ENCODE measurements around the gene FGD5.

Gene FGD5

DNA sequence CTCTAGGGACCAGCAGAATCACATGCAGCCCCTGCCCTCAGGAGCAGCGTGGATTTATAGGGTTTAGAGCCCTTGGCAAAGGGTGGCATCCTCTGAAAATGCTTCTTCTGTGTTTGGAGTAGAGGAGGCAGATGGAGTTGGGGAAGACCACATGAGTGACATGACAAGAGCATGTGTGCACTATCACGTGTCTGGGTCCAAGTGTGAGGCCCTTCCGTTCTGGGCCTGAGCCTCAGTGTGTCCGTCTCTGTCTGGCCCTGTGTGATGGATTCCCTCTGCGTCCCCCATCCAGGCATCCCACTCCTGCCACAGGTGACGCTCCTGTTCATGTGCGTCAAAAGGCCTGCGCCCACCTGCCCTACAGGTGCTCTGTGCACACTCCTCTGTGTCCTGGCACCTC is 30.1 kb downstream of the FGD5 start:
- DNase-seq (ENCODE audit: extremely low read depth, insufficient read length), result no peak
- peaks cover 4% of the 10 kb centered on the region for H3K27me3 ChIP-seq (replicated peaks; ENCODE audit: control insufficient read depth, insufficient read depth, low read length)
- no peaks in the 10 kb centered on the region for H3K36me3 ChIP-seq (ENCODE audit: control insufficient read depth, insufficient read depth, low read length)
- H3K4me3 ChIP-seq (replicated peaks; ENCODE audit: low read depth, low read length), result no peak overlapping the region
- TF ChIP-seq CTCF (IDR thresholded peaks at IDR 0.05; ENCODE audit: insufficient read depth, low read length, poor library complexity, severe bottlenecking), result no peak

DNA sequence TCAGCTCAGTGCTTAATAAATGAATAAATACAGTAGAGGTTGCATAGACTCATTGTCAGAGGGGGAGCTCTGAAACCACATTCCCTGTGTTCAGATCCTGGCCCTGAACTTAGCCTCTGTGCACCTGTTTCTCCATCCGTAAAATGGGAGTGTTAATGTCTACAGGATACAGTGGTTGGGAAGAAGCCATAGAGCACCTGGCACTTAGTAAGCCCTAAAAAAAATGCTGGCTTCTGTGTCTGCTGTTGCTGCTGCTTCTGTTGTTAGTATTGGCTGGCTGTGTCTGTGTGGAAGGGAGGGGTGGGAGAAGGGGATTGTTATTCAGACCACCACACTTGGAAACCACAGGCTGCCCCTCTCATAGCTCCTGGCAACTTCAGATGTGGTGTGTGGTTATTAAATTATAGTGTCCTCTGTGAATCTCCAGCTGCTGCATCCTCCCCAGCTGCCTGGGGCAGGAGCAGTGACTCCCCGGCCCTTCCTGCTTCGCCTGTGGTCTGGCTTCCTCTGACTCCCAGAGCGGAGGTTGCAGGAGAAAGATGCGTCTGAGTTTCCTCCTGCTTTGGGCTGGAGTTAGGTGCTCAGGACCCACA is 31.0 kb downstream of the FGD5 start:
- no peaks in the 10 kb centered on the region; the same call in 1 of the 2 replicates for H3K27me3 ChIP-seq (replicated peaks; ENCODE audit: control insufficient read depth, insufficient read depth, low read length)
- no peak overlapping the region for H3K4me3 ChIP-seq (replicated peaks; ENCODE audit: low read depth, low read length)
- H3K36me3 ChIP-seq (ENCODE audit: control insufficient read depth, insufficient read depth, low read length), result no peaks in the 10 kb centered on the region
- TF ChIP-seq CTCF (IDR thresholded peaks at IDR 0.05; ENCODE audit: insufficient read depth, low read length, poor library complexity, severe bottlenecking), result no peak
- no peak for DNase-seq (ENCODE audit: extremely low read depth, insufficient read length)

DNA sequence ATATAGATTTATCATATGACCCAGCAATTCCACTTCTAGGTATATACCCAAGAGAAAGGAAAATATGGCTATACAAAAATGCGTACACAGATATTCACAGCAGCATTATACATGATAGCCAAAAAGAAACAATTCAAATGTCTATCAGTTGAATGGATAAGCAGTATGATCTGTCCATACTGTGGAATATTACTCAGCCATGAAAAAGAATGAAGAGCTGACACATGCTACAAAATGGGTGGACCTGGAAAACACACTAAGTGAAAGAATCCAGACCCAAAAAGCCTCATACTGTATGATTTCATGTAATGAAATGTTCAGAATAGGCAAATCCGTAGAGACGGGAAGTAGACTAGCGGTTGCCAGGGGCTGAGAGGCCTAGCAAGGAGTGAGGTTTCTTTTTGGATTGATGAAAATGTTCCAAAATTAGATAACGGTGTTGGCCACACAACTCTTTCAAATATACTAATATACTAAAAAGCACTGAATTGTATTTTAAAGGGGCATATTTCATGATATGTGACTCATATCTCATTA is 33.4 kb downstream of the FGD5 start:
- TF ChIP-seq CTCF (IDR thresholded peaks at IDR 0.05; ENCODE audit: insufficient read depth, low read length, poor library complexity, severe bottlenecking), result no peak
- no peak overlapping the region for H3K4me3 ChIP-seq (replicated peaks; ENCODE audit: low read depth, low read length)
- H3K36me3 ChIP-seq (ENCODE audit: control insufficient read depth, insufficient read depth, low read length), result no peaks in the 10 kb centered on the region
- DNase-seq (ENCODE audit: extremely low read depth, insufficient read length), result no peak
- H3K27me3 ChIP-seq (replicated peaks; ENCODE audit: control insufficient read depth, insufficient read depth, low read length), result no peaks in the 10 kb centered on the region; the same call in 1 of the 2 replicates

- TF ChIP-seq CTCF (IDR thresholded peaks at IDR 0.05; ENCODE audit: insufficient read depth, low read length, poor library complexity, severe bottlenecking), result no peak
- no peak for DNase-seq (ENCODE audit: extremely low read depth, insufficient read length)
- no peaks in the 10 kb centered on the region for H3K36me3 ChIP-seq (ENCODE audit: control insufficient read depth, insufficient read depth, low read length)
- no peaks in the 10 kb centered on the region; the same call in 1 of the 2 replicates for H3K27me3 ChIP-seq (replicated peaks; ENCODE audit: control insufficient read depth, insufficient read depth, low read length)
- no peak overlapping the region for H3K4me3 ChIP-seq (replicated peaks; ENCODE audit: low read depth, low read length)
Observed at GRCh38 chr3:14852717-14853116, 34.0 kb downstream of the FGD5 start.

- DNase-seq (ENCODE audit: extremely low read depth, insufficient read length), result no peak
- no peak for TF ChIP-seq CTCF (IDR thresholded peaks at IDR 0.05; ENCODE audit: insufficient read depth, low read length, poor library complexity, severe bottlenecking)
- H3K36me3 ChIP-seq (ENCODE audit: control insufficient read depth, insufficient read depth, low read length), result no peaks in the 10 kb centered on the region
Observed at GRCh38 chr3:14853271-14853951, 34.6 kb downstream of the FGD5 start.

More at GRCh38 chr3:14853271-14853951, 34.6 kb downstream of the FGD5 start:
- Histone ChIP-seq H3K4me3 (replicated peaks; ENCODE audit: low read depth, low read length) (no peak overlapping the region), H3K27me3 (replicated peaks; ENCODE audit: control insufficient read depth, insufficient read depth, low read length) (no peaks in the 10 kb centered on the region; the same call in 1 of the 2 replicates)

All from GM06990 (cell line).